22Rv1 (cell line): Measurements from ENCODE around the gene NDUFS6.

Experiments
- H3K27ac ChIP-seq: fragments of 450-650 bp; 2 replicates; pipeline ENCODE4 v1.5.1; 2017
- ZFX ChIP-seq: fragments of 450-650 bp; IDR thresholded peaks from 2 replicates; pipeline ENCODE4 v1.6.1; 2017; ENCODE audit warnings: antibody characterized with exemption, borderline replicate concordance
- TF ChIP-seq, protein P1 (sequence below): fragments of 450-650 bp; IDR thresholded peaks from 2 replicates; pipeline ENCODE4 v1.5.1; 2017; ENCODE audit warnings: mild to moderate bottlenecking

Gene NDUFS6

DNA sequence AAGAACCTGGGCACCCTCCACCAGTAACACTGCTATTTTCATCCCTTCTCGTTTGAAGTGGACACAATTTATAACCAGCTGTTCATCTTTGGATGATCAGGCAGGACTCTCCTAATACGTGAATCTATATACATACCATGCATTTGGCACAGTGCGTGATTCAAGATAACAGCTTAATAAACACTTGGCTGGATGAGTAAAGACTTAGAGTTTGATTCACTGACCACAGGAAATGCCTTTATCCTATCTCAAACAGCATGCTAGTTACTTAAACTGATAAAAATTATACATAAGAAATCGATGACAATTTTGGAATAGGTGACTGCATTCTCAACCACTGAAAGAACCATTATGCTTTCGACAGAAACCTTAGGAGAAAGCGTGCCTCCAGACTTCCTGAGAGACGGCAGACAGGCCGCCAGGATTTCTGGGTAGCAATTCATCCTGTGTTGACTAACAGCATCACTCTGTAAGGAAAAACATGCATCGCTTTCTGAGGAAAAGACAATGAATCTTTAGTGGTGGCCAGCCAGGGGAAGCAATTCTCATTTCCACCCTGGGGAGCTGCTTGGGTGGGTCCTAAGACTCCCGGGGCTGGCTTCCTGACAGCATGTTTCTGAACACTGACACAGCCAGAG is 11.3 kb upstream of the NDUFS6 start:
- H3K27ac ChIP-seq = no peak overlapping the region
- TF ChIP-seq, protein P1, sequence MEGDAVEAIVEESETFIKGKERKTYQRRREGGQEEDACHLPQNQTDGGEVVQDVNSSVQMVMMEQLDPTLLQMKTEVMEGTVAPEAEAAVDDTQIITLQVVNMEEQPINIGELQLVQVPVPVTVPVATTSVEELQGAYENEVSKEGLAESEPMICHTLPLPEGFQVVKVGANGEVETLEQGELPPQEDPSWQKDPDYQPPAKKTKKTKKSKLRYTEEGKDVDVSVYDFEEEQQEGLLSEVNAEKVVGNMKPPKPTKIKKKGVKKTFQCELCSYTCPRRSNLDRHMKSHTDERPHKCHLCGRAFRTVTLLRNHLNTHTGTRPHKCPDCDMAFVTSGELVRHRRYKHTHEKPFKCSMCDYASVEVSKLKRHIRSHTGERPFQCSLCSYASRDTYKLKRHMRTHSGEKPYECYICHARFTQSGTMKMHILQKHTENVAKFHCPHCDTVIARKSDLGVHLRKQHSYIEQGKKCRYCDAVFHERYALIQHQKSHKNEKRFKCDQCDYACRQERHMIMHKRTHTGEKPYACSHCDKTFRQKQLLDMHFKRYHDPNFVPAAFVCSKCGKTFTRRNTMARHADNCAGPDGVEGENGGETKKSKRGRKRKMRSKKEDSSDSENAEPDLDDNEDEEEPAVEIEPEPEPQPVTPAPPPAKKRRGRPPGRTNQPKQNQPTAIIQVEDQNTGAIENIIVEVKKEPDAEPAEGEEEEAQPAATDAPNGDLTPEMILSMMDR = no peak
- no peak for TF ChIP-seq ZFX

DNA sequence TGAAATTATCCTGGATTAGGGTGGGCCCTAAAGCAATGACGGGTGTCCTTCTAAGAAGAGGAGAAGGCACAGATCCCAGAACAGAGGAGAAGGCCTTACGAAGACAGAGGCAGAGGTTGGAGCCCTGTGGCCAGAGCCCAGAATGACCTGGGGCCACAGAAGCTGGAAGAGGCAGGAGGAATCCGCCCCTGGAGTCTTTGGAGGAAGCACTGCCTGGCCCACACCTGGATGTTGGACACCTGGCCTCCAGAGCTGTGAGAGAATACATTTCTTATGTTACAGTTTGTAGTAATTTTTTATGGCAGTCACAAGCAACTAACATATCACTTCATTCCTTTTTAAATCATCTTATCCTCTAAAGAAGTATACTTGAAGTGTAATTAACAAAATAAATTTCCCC is 10.0 kb upstream of the NDUFS6 start:
- no peak overlapping the region for H3K27ac ChIP-seq
- TF ChIP-seq ZFX = no peak
- TF ChIP-seq, protein P1 = no peak

DNA sequence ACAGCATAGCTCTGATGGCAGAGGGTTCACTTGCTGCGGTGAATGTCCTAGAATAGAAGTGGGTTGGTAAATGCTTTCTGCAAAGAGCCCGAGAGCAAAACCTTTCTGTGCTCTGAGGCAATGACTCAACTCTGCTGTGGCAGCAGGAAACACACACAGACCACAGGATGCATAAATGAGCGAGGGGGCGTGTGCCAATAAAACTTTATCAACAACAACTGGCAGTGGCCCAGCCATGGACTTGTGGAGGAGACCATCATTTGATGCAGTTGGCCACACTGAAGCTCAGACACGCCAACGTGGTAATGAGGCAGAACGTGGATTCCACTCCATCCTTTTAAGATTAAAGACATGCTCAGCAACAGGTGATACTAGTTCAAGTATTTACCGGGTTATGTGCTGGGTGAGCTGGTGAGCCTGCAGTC is 8.4 kb upstream of the NDUFS6 start:
- no peak overlapping the region for H3K27ac ChIP-seq
- no peak for TF ChIP-seq ZFX
- TF ChIP-seq, protein P1 = no peak

DNA sequence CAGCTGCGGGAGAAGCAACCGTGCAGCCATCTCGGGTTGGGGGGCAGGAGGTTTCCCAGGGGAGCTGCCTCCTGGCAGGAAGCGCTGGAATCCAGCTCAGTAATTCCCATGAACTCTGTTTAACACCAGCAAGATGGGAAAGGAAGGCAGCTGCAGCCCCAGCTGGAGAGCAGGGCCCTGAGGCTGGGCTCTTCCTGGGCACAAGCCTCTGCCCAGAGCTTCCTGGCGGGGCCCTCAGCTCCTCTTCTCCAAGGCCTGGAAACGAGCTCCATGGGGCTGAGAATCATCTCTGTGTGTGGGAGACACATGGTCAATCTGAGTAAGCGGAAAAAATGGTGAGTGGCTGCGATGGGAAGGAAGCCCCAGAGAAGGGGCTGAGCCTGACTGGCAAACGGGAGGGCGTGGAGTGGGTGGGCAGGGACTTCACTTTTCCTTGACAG is 7.9 kb upstream of the NDUFS6 start:
- H3K27ac ChIP-seq = no peak overlapping the region
- TF ChIP-seq ZFX = no peak
- TF ChIP-seq, protein P1 = no peak

DNA sequence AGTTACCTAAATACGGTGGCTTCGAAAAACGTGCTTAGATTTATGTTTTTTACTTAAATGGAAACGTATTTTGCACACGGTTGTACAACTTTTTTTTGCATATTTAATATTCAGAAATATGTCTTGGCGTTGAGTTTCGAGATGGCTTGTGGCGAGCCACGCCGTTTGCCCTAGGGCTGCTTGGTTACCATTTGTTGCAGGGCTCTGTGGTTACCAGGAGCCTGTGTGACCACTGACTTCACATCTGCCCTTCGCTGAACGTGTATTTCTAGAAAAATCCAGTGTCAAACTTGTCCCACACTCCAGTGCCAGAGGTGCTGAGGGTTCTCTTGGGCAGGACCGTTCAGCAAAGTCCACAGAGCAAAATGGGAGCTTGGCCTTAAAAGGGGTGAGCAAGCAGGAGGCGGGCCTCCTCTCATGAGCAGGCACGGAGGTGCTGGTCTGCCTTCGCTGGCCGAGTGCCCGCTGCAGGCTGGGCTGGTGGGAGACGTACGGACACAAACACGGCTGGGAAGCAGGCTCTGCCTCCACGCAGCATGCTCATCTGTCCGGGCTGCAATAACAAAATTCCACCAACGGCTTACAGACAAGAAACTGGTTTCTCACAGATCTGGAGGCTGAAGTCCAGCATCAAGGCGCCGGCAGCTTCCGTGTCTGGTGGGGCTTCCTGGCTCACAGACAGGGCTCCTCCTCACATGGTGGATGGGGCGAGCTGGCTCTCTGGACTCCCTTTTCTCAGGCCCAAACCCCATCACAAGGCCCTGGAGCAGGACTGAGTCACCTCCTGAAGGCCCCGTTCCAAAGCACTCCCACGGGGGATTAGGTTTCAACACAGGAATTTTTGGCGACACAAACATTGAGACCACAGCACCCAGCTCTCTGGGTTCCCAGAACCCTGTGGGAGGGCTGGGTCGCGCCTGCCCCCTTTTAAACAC is 7.0 kb upstream of the NDUFS6 start:
- H3K27ac ChIP-seq = no peak overlapping the region
- TF ChIP-seq, protein P1 = no peak

DNA sequence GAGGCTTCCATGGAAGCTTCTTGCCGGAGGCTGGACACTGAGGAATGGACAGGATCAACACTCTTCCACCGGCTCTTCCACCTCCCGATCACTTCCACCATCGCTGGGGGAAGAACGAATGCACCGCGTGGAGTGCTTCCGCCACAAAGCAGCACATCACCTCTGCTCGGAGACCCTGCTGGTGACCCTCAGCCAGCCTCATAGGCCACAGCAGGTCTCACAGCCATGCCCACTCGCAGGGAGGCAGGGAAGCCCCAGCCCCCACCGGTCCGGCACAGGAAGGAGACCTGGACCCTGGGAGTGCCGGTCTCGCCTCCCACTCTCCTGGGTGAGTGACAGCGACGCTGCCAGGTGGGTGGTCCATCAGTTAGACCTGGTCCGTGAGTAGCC is 6.3 kb upstream of the NDUFS6 start:
- no peak overlapping the region for H3K27ac ChIP-seq
- TF ChIP-seq, protein P1 = no peak
- no peak for TF ChIP-seq ZFX

DNA sequence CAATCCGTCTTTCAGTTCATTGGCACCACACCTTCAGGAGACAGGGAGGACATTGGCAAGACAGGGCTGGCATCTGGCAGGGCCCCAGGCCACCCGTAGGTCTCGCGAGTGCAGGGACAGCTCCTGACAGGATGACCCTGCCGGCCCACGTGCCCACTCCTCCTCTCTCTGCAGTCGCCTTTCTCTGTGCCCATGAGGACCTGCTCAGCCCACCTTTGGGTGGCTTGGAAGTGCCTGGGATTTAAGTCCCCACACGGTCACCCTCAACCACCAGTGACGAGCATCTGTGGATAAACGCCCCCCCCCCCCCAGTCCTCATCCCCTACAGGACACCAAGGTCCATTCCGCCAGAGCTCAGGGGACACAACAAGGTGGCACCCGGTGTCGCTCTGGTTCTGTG is 5.7 kb upstream of the NDUFS6 start:
- TF ChIP-seq, protein P1 = no peak
- TF ChIP-seq ZFX = no peak
- no peak overlapping the region for H3K27ac ChIP-seq
